Panc1 (cell line): ENCODE results near the gene CDKAL1.

Source experiments
- CTCF ChIP-seq: fragments of 450-650 bp; IDR thresholded peaks from 2 replicates; pipeline ENCODE4 v1.5.1; 2017; ENCODE audit warnings: mild to moderate bottlenecking
- POLR2AphosphoS5 ChIP-seq: IDR thresholded peaks from 2 replicates; pipeline ENCODE4 v1.6.1; 2012; ENCODE audit warnings: mild to moderate bottlenecking, low read depth, low read length, moderate library complexity
- REST ChIP-seq, 2 experiments: IDR thresholded peaks; 2 replicates each; pipeline ENCODE4 v1.6.1; 2011 to 2012; ENCODE audit warnings: low read depth in 2 of 2, control low read depth in 1 of 2, low read length in 1 of 2, mild to moderate bottlenecking in 1 of 2, moderate library complexity in 1 of 2; ENCODE audit not compliant: insufficient read depth in 1 of 2

- TF ChIP-seq CTCF (no peak), POLR2AphosphoS5 (no peak), REST (IDR thresholded peaks at IDR 0.05; ENCODE audit: insufficient read depth in 1 of 2, low read depth in 2 of 2, low read length in 1 of 2) (no peak)
Observed at GRCh38 chr6:20931772-20932171, 397.5 kb downstream of the CDKAL1 start.
